A549 (cell line): ENCODE results near the gene WNT7B.

Experiments used
- PHF8 ChIP-seq: fragments of 200-600 bp; sonication (generic); IDR thresholded peaks from 2 replicates; pipeline ENCODE4 v1.6.1; 2016; ENCODE audit warnings: low read depth, mild to moderate bottlenecking, antibody characterized with exemption, moderate library complexity, borderline replicate concordance
- RNF2 ChIP-seq: fragments of 200-600 bp; sonication (generic); IDR thresholded peaks from 2 replicates; pipeline ENCODE4 v1.6.1; 2016; ENCODE audit warnings: low read depth, mild to moderate bottlenecking, antibody characterized with exemption, moderate library complexity, borderline replicate concordance

DNA sequence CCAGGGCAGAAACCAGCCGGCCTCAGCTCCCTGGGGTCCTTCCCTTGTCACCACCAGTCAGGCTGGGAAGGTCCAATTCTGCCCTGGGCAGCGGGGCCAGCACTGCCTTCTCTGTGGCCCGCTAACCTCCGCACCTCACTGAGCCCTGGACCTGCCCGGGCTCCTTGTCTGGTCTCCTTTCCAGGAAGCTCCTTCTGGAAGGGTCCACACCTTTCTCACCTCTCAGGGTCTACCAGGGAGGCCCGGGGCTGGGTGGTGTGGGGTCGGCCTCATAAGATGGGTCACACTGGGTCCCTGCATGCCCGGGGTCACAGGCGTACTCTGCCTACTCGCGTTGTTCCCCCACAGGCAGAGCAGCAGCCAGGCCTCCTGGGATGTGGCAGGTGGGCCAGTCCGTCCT is 69.0 kb downstream of the WNT7B start:
- TF ChIP-seq PHF8, result no peak
- TF ChIP-seq RNF2, result no peak
